ENCODE measurements around the gene RAB11B.

The RAB11B gene

GRCh38 chr19:8451885-8452284, 61.7 kb downstream of the RAB11B start:
- no peaks in the 10 kb centered on the region for H3K27me3 Mint-ChIP-seq
- H3K4me3 Mint-ChIP-seq: peak overlapping the region; percentile 32
- no peaks in the 10 kb centered on the region for H3K9me3 Mint-ChIP-seq
- H3K4me1 Mint-ChIP-seq (ENCODE audit: low read depth): peaks cover 88% of the 10 kb centered on the region
- peaks cover 85% of the 10 kb centered on the region for H3K36me3 Mint-ChIP-seq (ENCODE audit: low read depth)
- no peak for DNase-seq
- H3K27ac Mint-ChIP-seq: peak overlapping the region; percentile 82

GRCh38 chr19:8452446-8453123, 62.4 kb downstream of the RAB11B start:
- peaks cover 88% of the 10 kb centered on the region for H3K4me1 Mint-ChIP-seq (ENCODE audit: low read depth)
- no peaks in the 10 kb centered on the region for H3K27me3 Mint-ChIP-seq
- H3K27ac Mint-ChIP-seq: peak overlapping the region; percentile 82
- no peak overlapping the region for H3K4me3 Mint-ChIP-seq
- H3K36me3 Mint-ChIP-seq (ENCODE audit: low read depth): peaks cover 85% of the 10 kb centered on the region
- H3K9me3 Mint-ChIP-seq: no peaks in the 10 kb centered on the region
- DNase-seq: no peak

GRCh38 chr19:8453616-8454015, 63.5 kb downstream of the RAB11B start:
- DNase-seq: no peak
- Mint-ChIP-seq H3K4me3 (no peak overlapping the region), H3K9me3 (no peaks in the 10 kb centered on the region), H3K27me3 (no peaks in the 10 kb centered on the region), H3K27ac (peak overlapping the region; percentile 69), H3K36me3 (ENCODE audit: low read depth) (peaks cover 89% of the 10 kb centered on the region), H3K4me1 (ENCODE audit: low read depth) (peaks cover 91% of the 10 kb centered on the region)
